Memory B cell (primary cell): Measurements from ENCODE around the gene LIMS2.

Source experiments
- ATAC-seq: fragments of 150-1000 bp; cut with Tn5 transposase; 2 replicates; pipeline ENCODE4 v1.10.0; 2021; ENCODE audit warnings: low read depth, mild to moderate bottlenecking, moderate library complexity
- DNase-seq, 2 donors: peaks; one replicate each; pipeline ENCODE4 v3.0.0; 2022; ENCODE audit warnings: low spot score in 2 of 2
- H3K27ac Mint-ChIP-seq: one replicate; pipeline ENCODE4 v1.8.0; 2022; ENCODE audit warnings: mild to moderate bottlenecking, moderate library complexity, mixed read lengths
- H3K27me3 Mint-ChIP-seq: one replicate; pipeline ENCODE4 v1.8.0; 2022; ENCODE audit warnings: mixed read lengths
- H3K36me3 Mint-ChIP-seq: one replicate; pipeline ENCODE4 v1.8.0; 2022; ENCODE audit warnings: mild to moderate bottlenecking, mixed read lengths
- H3K4me1 Mint-ChIP-seq: one replicate; pipeline ENCODE4 v1.8.0; 2022; ENCODE audit warnings: mixed read lengths
- H3K4me3 Mint-ChIP-seq: one replicate; pipeline ENCODE4 v1.8.0; 2022; ENCODE audit warnings: mild to moderate bottlenecking, moderate library complexity, mixed read lengths
- H3K9me3 Mint-ChIP-seq: one replicate; pipeline ENCODE4 v1.8.0; 2022; ENCODE audit warnings: mixed read lengths

Gene LIMS2

DNA sequence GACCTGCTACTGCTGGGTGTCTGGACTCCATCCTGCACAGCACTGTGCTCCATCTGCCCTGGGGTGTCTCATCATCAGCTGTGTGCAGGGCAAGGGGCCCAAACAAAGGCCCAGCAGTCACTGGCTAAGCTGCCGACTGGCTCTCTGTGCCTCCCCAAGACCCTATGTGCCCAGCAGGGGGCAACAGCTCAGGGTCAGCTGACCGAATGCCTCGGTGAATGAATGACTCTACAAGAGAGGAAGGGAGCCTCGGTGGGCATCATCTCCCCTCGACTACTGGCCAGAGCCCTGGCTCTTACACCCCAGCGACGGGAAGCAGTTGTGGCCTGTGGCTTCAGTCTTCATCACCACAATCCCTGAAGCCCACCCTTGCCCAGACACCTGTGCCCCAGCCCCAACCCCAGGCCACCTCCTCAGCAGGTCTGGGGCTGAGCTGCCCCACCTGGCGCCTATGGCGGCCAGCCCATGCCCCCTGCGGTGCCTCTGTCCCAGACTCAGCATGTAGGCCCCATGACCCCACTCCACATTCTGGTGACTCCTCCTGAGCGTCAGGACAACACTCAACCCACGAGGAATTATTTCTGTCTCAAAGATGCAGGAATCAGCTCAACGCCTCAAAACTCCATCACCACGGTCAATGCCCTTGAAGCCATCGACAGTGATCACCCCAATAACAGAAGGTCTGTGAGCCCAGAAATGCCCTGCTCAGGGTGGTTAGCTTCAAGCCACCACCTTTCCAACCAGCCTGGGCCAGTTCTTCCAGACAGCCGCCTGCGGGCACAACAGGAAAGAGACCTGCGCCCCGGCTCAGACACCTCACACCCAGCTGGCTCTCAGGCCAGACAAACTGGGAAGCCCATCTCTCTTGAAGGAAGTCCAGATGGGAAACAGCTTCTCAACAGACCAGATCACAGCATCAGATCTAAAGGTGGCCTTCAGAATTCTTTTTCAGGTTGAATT is 31.0 kb downstream of the LIMS2 start:
- peaks cover 38% of the 10 kb centered on the region for H3K4me1 Mint-ChIP-seq
- H3K27me3 Mint-ChIP-seq: no peaks in the 10 kb centered on the region
- peak overlapping the region; percentile 18 for H3K27ac Mint-ChIP-seq
- H3K4me3 Mint-ChIP-seq: no peak overlapping the region
- no peak for ATAC-seq
- H3K36me3 Mint-ChIP-seq: no peaks in the 10 kb centered on the region
- DNase-seq: no peak
- no peaks in the 10 kb centered on the region for H3K9me3 Mint-ChIP-seq

DNA sequence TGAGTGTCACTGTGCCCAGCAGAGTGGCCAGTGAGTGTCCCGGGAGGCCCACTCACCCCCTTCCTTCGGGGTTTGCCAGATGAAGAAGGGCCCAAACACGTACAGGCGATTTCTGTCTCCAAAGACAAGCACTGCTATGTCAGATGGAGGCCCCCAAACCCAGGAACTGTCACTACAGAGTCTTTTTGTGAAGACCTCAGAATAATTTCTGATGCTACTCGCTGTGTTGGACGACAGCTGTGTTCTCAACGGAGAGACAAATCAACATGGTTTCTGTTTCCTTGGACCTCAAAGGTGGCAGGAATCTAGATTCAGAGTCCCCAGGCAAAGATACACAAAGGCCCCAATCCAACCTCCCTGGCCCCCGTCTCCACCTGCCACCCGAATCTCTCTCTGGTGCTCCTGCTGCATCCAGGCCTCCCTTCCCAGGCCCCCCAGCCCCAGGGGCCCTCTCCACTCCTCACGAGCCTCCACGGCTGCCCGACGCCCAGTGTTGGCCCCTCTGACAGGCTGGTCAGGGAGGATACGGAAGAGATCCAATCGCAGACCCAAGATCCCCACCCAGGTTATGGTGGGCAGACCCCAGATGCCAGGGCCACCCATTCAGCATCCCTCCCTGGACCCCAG is 31.8 kb downstream of the LIMS2 start:
- Mint-ChIP-seq H3K4me3 (no peak overlapping the region), H3K9me3 (no peaks in the 10 kb centered on the region), H3K27me3 (no peaks in the 10 kb centered on the region), H3K27ac (peak overlapping the region; percentile 18), H3K4me1 (peaks cover 38% of the 10 kb centered on the region), H3K36me3 (no peaks in the 10 kb centered on the region)
- DNase-seq (no peak), ATAC-seq (no peak)

DNA sequence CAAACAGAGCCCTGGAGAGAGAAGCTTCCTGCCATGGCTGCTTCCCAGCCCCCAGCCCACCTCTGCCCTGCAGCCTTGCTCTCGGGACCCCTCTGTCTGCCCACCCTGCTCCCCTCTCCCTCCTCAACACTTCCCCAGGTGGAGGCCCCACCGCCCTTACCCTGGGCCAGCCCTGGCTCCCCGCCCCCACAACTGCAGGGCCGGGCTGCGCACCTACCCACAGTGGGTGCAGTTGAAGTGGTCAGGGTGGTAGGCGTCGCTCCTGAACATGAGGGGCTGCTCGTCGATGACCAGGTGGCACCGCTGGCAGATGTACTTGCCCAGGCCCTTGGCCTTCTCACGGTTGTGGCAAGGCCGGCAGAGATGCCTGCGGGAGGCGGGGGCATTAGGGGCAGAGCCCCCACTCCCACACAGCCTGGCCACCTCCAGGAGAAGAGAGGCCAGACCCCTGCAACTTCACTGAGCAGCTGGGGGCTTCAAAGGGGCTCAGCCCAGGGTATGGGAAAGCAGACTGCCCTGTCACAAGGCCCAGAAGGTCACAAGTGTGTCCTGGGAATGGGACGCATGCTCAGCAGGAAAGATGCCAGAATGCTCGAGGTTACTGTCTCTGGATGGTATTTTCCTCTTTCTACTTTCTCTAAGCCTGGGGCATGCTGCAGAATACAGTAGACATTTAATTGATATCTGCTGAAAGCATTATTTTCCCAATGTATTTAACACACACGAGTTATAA is 32.5 kb downstream of the LIMS2 start:
- H3K4me3 Mint-ChIP-seq: no peak overlapping the region
- no peaks in the 10 kb centered on the region for H3K27me3 Mint-ChIP-seq
- no peak for DNase-seq
- no peaks in the 10 kb centered on the region for H3K36me3 Mint-ChIP-seq
- H3K9me3 Mint-ChIP-seq: no peaks in the 10 kb centered on the region
- no peak for ATAC-seq
- peaks cover 41% of the 10 kb centered on the region for H3K4me1 Mint-ChIP-seq
- no peak overlapping the region for H3K27ac Mint-ChIP-seq

DNA sequence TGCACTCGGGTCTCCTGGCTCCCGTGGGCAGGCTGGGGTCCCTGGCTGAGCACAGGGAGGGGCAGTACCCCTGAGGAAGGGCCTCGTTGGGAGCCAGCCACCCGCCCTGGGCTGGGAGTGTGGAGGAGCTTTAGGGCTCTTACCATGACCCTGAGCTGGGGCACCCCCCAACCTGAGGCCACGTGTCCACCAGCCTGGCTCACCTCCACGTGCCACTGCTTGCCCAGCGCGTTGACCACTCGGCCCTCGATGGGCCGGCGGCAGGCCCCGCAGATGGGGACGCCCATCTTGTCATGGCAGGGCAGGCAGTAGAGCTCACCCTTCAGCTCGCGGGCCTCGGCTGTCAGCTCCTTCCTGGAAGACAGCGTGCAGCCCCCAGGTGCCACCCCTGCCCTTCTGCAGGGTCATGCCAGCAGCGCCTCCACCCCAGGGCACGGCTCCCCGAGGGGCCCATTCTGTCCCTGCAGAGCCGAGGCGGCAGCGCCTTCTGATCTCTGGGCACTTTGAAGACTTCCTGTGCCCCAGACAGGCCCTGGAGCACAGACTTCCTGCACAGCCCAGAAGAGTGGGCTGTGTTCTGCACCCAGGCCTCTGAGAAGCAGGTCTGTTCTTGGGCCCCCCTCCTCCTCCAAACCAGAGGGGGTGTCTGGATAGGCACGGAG is 33.4 kb downstream of the LIMS2 start:
- H3K27ac Mint-ChIP-seq: peak overlapping the region; percentile 67
- H3K4me1 Mint-ChIP-seq: peaks cover 40% of the 10 kb centered on the region
- no peak overlapping the region for H3K4me3 Mint-ChIP-seq
- no peak for ATAC-seq
- H3K9me3 Mint-ChIP-seq: no peaks in the 10 kb centered on the region
- no peaks in the 10 kb centered on the region for H3K27me3 Mint-ChIP-seq
- no peak for DNase-seq
- H3K36me3 Mint-ChIP-seq: no peaks in the 10 kb centered on the region

DNA sequence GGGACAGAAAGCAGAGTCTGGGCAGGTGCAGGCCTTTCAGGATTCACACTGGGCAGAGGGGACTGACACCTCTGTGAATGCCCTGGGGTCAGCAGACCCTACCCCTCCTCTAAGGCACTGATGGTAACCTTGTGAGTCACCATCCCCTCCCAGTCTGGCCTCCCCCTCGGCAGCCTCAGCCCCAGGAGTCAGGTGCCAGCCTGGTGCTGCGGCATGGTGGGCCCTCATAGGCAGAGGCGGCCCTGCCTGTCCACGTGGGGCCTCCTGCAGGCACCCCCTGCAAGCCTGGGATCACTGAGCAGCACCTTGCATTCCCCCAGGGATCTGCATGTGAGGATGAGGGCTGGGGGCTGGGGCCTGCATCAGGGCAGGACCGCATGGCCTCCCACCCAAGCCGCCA is 34.2 kb downstream of the LIMS2 start:
- Mint-ChIP-seq H3K4me3 (no peak overlapping the region), H3K27ac (peak overlapping the region; percentile 24), H3K9me3 (no peaks in the 10 kb centered on the region), H3K36me3 (no peaks in the 10 kb centered on the region), H3K27me3 (no peaks in the 10 kb centered on the region), H3K4me1 (peaks cover 45% of the 10 kb centered on the region)
- DNase-seq (no peak), ATAC-seq (no peak)

DNA sequence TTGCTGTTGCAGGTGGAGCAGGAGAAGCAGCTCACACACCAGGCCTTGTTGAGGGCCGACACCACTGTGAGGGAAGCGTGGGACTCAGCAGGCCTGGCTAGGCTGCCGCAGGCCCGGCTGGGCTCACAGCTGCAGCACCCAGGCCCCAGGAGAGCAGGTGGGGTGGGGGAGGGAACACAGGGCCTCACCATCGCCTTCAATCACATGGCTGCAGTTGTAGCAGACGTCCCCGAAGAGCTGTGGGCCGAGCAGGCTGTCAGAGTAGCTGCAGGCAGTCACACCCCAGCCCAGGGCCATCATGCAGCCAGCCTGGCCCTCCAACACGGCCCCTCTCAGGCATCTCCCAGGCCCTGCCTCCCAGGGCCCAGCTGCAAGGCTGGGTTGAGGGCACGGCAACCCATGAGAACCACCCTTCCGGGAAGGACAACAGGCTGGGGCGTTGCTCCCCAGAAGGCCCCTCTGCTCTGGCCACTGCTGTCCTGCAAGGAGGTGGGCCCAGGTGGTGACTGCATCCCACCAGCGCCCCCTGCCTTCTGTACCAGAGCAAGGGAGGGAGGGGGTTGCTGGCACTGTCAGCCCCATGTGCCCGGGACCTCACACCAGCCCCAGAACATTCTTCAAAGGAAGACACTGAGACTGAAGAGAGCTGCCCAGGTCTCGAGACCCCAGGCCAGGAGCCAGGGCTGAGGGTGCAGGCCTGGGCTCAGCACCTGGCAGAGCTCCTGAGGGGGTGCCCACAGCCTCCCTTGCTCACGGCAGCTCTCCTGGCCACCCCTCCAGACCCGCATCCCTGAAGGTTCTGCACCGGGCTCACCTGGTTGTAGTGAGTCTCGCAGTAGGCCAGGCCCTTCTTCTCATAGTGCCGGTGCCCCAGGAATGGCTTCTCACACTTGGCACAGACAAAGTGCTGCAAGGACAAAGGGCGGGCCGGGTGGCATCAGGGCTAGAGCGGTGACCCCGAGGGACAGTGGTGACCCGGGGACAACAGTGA is 35.0 kb downstream of the LIMS2 start:
- no peaks in the 10 kb centered on the region for H3K27me3 Mint-ChIP-seq
- H3K36me3 Mint-ChIP-seq: no peaks in the 10 kb centered on the region
- DNase-seq (peak; percentile 53 to 64), ATAC-seq (peak; percentile 87)
- no peaks in the 10 kb centered on the region for H3K9me3 Mint-ChIP-seq
- H3K4me3 Mint-ChIP-seq: peak overlapping the region; percentile 24
- H3K27ac Mint-ChIP-seq: peak overlapping the region; percentile 68
- peaks cover 52% of the 10 kb centered on the region for H3K4me1 Mint-ChIP-seq

DNA sequence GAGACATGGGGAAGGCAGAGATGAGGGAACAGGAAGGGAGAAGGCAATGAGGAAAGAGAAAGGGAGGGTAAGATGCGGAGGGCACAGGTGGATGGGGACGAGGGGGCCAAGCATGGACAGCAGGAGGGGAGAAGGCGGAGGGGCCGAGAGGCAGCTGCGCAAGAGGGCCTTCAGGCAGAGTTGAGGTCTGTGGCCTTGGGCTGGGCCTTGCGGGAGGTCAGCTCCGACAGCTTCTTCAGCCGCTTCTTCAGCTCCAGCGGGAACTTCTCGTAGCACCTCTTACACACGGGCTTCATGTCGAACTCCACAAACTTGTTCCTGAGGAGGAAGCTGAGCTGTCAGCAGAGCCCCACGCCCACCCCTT is 36.2 kb downstream of the LIMS2 start:
- Mint-ChIP-seq H3K4me3 (peak overlapping the region; percentile 25), H3K36me3 (no peaks in the 10 kb centered on the region), H3K9me3 (no peaks in the 10 kb centered on the region), H3K27me3 (no peaks in the 10 kb centered on the region), H3K4me1 (peaks cover 65% of the 10 kb centered on the region), H3K27ac (peak overlapping the region; percentile 85)
- ATAC-seq (no peak), DNase-seq (no peak)

DNA sequence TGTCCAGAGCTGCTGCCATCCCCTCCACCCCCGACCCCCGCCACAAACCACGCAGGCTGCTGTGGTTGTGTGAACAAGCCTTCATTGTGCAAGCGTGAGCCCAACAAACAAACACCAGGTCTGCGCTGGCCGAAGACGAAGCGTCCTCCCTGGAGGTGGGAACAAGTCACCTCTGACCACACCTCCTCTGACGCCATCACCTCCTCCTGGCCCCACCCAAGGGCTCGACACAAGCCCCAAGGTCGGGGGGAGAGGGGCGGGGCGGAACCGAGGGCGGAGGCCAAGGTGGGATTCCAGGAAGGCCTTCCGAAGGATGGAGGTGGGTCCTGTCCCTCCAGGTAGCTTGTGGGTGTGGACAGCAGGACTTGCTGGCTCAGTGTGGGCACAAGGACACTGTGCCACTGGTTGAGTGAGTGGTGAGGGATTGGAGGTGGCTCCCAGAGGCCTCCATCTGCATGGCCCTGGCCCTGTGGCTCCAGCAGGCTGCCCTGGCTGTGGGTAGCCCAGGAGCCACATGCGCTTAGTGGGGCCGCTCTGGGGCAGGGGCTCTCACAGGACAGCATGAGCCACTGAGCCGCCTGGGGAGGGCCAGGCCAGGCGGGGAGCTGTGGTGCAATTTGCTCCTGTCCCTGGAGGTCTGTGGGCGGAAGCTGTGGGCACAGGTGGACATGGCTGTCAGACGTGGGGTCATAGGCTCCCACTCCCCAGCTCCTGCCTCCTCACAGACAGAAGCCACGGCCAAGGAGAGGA is 36.8 kb downstream of the LIMS2 start:
- no peaks in the 10 kb centered on the region for H3K36me3 Mint-ChIP-seq
- ATAC-seq: peak; percentile 21
- DNase-seq: no peak
- no peaks in the 10 kb centered on the region for H3K9me3 Mint-ChIP-seq
- H3K4me3 Mint-ChIP-seq: peak overlapping the region; percentile 32
- H3K27me3 Mint-ChIP-seq: no peaks in the 10 kb centered on the region
- H3K4me1 Mint-ChIP-seq: peaks cover 70% of the 10 kb centered on the region
- H3K27ac Mint-ChIP-seq: peak overlapping the region; percentile 85

DNA sequence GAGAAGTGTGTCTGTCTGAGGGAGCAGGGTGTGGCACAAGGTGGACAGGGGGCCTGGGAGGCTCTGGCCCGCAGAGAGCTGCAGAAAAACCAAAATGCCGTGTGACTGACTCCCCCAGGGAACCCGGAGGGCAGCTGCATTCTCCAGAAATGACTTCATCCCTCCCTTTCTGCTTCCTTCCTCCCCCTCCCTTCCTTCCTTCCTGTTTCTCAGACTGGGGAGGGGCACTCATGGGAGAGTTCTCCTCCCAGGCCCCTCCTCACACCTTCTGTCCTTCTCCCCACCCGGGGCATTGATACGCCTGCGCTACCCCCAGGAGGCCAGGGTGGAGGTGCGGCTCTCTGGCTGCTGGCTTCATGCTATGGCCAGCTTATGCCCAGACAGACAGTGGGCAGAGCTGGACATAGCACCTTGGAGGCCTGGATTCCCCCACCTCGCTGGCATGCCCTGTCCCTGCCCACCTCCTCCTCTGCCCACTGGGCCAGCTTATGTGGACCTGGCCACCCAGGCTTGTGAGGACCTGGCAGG is 37.5 kb downstream of the LIMS2 start:
- DNase-seq: no peak
- H3K4me1 Mint-ChIP-seq: peaks cover 77% of the 10 kb centered on the region
- peak overlapping the region; percentile 33 for H3K4me3 Mint-ChIP-seq
- no peaks in the 10 kb centered on the region for H3K9me3 Mint-ChIP-seq
- H3K27me3 Mint-ChIP-seq: no peaks in the 10 kb centered on the region
- ATAC-seq: no peak
- H3K27ac Mint-ChIP-seq: peak overlapping the region; percentile 85
- no peaks in the 10 kb centered on the region for H3K36me3 Mint-ChIP-seq

DNA sequence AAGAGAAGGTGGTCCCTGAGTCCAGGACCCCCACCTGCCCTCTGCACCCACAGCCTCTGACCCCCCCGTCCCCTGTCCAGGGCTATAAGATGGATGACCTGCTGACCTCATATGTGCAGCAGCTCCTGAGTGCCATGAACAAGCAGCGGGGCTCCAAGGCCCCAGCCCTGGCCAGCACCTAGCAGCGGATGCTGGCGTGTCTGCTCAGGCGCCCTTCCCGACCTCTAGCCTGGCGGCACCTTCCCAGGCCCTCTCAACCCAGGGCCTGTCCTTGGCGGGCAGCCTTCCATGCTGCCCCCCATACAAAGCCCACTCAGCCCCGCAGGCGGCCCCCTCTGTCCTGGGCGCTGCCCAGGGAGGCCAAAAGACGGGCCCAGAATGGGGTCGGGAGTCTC is 38.1 kb downstream of the LIMS2 start:
- no peak overlapping the region for H3K27ac Mint-ChIP-seq
- no peaks in the 10 kb centered on the region for H3K36me3 Mint-ChIP-seq
- H3K4me1 Mint-ChIP-seq: peaks cover 76% of the 10 kb centered on the region
- no peak for ATAC-seq
- no peak overlapping the region for H3K4me3 Mint-ChIP-seq
- DNase-seq: no peak
- H3K9me3 Mint-ChIP-seq: no peaks in the 10 kb centered on the region
- no peaks in the 10 kb centered on the region for H3K27me3 Mint-ChIP-seq

DNA sequence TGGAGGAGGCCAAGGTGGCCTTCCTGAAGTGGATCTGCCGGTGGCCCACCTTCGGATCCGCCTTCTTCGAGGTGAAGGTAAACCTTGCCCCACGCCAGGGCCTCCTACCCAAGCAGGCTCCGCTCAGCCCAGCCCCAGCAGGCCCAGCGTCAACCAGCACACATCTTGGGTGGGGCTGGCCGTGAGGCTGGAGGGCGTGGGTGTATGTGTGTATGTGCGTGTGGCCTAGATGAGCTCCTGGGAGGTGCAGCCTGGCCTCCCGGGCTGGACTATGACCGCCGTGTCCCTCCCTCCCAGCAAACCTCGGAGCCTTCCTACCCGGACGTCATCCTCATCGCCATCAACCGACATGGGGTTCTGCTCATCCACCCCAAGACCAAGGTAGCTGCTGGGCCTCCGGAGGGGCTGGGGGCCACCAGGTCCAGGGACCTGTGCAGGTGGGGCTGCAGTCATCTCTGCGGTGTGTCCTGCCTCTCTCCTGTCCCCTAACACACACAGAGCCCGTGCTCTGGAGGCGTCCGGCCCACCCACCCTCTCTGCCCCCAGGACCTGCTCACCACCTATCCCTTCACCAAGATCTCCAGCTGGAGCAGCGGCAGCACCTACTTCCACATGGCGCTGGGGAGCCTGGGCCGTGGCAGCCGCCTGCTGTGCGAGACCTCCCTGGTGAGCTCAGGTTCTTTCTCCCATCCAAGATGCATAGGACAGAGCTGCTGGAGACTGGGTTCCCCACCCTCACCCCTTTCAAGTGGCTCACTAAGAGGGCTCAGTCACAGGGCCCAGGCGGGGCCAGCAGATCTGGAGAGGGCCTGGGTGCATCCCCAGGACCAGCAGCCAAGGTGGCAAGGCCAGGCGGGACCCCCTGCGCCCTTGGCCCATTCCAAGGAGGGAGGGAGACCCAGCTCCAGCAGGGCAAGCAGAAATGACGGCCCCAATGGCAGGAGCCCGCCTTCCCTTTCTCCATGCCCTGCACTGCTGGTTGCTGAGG is 38.8 kb downstream of the LIMS2 start:
- no peaks in the 10 kb centered on the region for H3K36me3 Mint-ChIP-seq
- peaks cover 73% of the 10 kb centered on the region for H3K4me1 Mint-ChIP-seq
- no peak for DNase-seq
- no peaks in the 10 kb centered on the region for H3K9me3 Mint-ChIP-seq
- H3K4me3 Mint-ChIP-seq: no peak overlapping the region
- no peaks in the 10 kb centered on the region for H3K27me3 Mint-ChIP-seq
- no peak overlapping the region for H3K27ac Mint-ChIP-seq
- no peak for ATAC-seq
